H9 (cell line): ENCODE measurements around the gene IQGAP2. TPM values are rescaled to one million over a fixed set of nuclear protein-coding genes. Genes with fewer than 3 reads are reported as not detected.

Source experiments
- DNase-seq: peaks from one replicate; pipeline ENCODE4 v3.0.0-alpha.2; 2017
- H2AFZ ChIP-seq: one replicate; pipeline ENCODE4 v1.6.1; 2013; ENCODE audit warnings: mild to moderate bottlenecking, low read length, control low read depth, moderate library complexity
- H2AK5ac ChIP-seq: 2 replicates; pipeline ENCODE4 v1.6.1; 2013; ENCODE audit warnings: low read length, control low read depth, mixed read lengths; ENCODE audit not compliant: insufficient read length
- H2BK120ac ChIP-seq: one replicate; pipeline ENCODE4 v1.6.1; 2013; ENCODE audit warnings: low read depth, mild to moderate bottlenecking, low read length, control low read depth, inconsistent platforms; ENCODE audit not compliant: poor library complexity, severe bottlenecking
- H2BK12ac ChIP-seq: 2 replicates; pipeline ENCODE4 v1.6.1; 2013; ENCODE audit warnings: low read length, control low read depth, mixed read lengths, low read depth; ENCODE audit not compliant: insufficient read length
- H2BK15ac ChIP-seq: 2 replicates; pipeline ENCODE4 v1.6.1; 2013; ENCODE audit warnings: low read depth, low read length, control low read depth
- H2BK20ac ChIP-seq: one replicate; pipeline ENCODE4 v1.6.1; 2013; ENCODE audit warnings: low read depth, mild to moderate bottlenecking, low read length, control low read depth, inconsistent platforms; ENCODE audit not compliant: poor library complexity, severe bottlenecking
- H2BK5ac ChIP-seq: 2 replicates; pipeline ENCODE4 v1.6.1; 2013; ENCODE audit warnings: low read length, control low read depth, mixed read lengths; ENCODE audit not compliant: insufficient read length
- H3K14ac ChIP-seq: 2 replicates; pipeline ENCODE4 v1.6.1; 2013; ENCODE audit warnings: low read length, control low read depth; ENCODE audit not compliant: insufficient read depth
- H3K18ac ChIP-seq: 2 replicates; pipeline ENCODE4 v1.6.1; 2013; ENCODE audit warnings: low read depth, mild to moderate bottlenecking, mixed read lengths, low read length, control low read depth; ENCODE audit not compliant: insufficient read length
- H3K23ac ChIP-seq: 2 replicates; pipeline ENCODE4 v1.6.1; 2013; ENCODE audit warnings: low read length, control low read depth, mixed read lengths, low read depth; ENCODE audit not compliant: insufficient read length
- H3K23me2 ChIP-seq: 2 replicates; pipeline ENCODE4 v1.6.1; 2013; ENCODE audit warnings: low read depth, mild to moderate bottlenecking, mixed read lengths, low read length, control low read depth; ENCODE audit not compliant: insufficient read length, poor library complexity, severe bottlenecking
- H3K27ac ChIP-seq: 2 replicates; pipeline ENCODE4 v1.5.1; 2013; ENCODE audit warnings: low read length, control low read depth, mixed read lengths, low read depth; ENCODE audit not compliant: insufficient read length
- H3K27me3 ChIP-seq: 2 replicates; pipeline ENCODE4 v1.6.1; 2013; ENCODE audit warnings: low read length, control low read depth, inconsistent platforms; ENCODE audit not compliant: insufficient read depth
- H3K4ac ChIP-seq: 2 replicates; pipeline ENCODE4 v1.6.1; 2013; ENCODE audit warnings: low read depth, mild to moderate bottlenecking, control low read depth, inconsistent platforms, low read length, moderate library complexity
- H3K4me1 ChIP-seq: 2 replicates; pipeline ENCODE4 v1.6.1; 2013; ENCODE audit warnings: low read length, control low read depth, inconsistent platforms; ENCODE audit not compliant: insufficient read depth
- H3K4me2 ChIP-seq: 2 replicates; pipeline ENCODE4 v1.6.1; 2013; ENCODE audit warnings: low read length, control low read depth, mixed read lengths; ENCODE audit not compliant: insufficient read length, insufficient read depth
- H3K56ac ChIP-seq: 2 replicates; pipeline ENCODE4 v1.6.1; 2013; ENCODE audit warnings: low read depth, mild to moderate bottlenecking, mixed read lengths, low read length, control low read depth; ENCODE audit not compliant: insufficient read length
- H3K79me1 ChIP-seq: 2 replicates; pipeline ENCODE4 v1.6.1; 2013; ENCODE audit warnings: low read depth, mild to moderate bottlenecking, moderate library complexity, low read length, control low read depth, inconsistent platforms; ENCODE audit not compliant: insufficient read depth, poor library complexity, severe bottlenecking
- H3K79me2 ChIP-seq: 2 replicates; pipeline ENCODE4 v1.6.1; 2013; ENCODE audit warnings: low read length, control low read depth, inconsistent platforms; ENCODE audit not compliant: insufficient read depth
- H3K9ac ChIP-seq: 2 replicates; pipeline ENCODE4 v1.6.1; 2013; ENCODE audit warnings: low read length, control low read depth, mixed read lengths; ENCODE audit not compliant: insufficient read length; ENCODE audit errors: extremely low read depth
- H3K9me3 ChIP-seq: one replicate; pipeline ENCODE4 v1.6.1; 2013; ENCODE audit warnings: low read depth, low read length, inconsistent platforms; ENCODE audit not compliant: control insufficient read depth
- H3T11ph ChIP-seq: one replicate; pipeline ENCODE4 v1.6.1; 2013; ENCODE audit warnings: mild to moderate bottlenecking, low read length, control low read depth, inconsistent platforms
- H4K20me1 ChIP-seq: one replicate; pipeline ENCODE4 v1.6.1; 2013; ENCODE audit not compliant: control insufficient read depth, insufficient read length, insufficient read depth
- H4K5ac ChIP-seq: 2 replicates; pipeline ENCODE4 v1.6.1; 2013; ENCODE audit warnings: low read depth, mild to moderate bottlenecking, mixed read lengths, low read length, control low read depth; ENCODE audit not compliant: insufficient read length
- H4K8ac ChIP-seq: replicated peaks from 2 replicates; pipeline ENCODE4 v1.6.1; 2013; ENCODE audit warnings: low read length, control low read depth, mixed read lengths, low read depth; ENCODE audit not compliant: insufficient read length
- H4K91ac ChIP-seq: 2 replicates; pipeline ENCODE4 v1.6.1; 2013; ENCODE audit warnings: low read depth, mild to moderate bottlenecking, moderate library complexity, mixed read lengths, low read length, control low read depth; ENCODE audit not compliant: insufficient read length
- H3K27ac Mint-ChIP-seq, 3 experiments: 2 replicates in 2 of 3; 3 replicates in 1 of 3; pipeline ENCODE4 v1.8.0; 2020 to 2021; ENCODE audit warnings: mixed read lengths in 3 of 3, mild to moderate bottlenecking in 1 of 3, moderate library complexity in 1 of 3
- H3K27me3 Mint-ChIP-seq: 2 replicates; pipeline ENCODE4 v1.8.0; 2021; ENCODE audit warnings: low read depth, mild to moderate bottlenecking, moderate library complexity, mixed read lengths
- H3K36me3 Mint-ChIP-seq, 3 experiments: 2 replicates in 2 of 3; 3 replicates in 1 of 3; pipeline ENCODE4 v1.8.0; 2020 to 2021; ENCODE audit warnings: low read depth in 3 of 3, mixed read lengths in 3 of 3; ENCODE audit not compliant: insufficient read depth in 1 of 3
- H3K4me1 Mint-ChIP-seq, 2 experiments: 2 replicates each; pipeline ENCODE4 v1.8.0; 2020; ENCODE audit warnings: mixed read lengths in 2 of 2
- H3K4me3 Mint-ChIP-seq, 2 experiments: 2 replicates in 1 of 2; 3 replicates in 1 of 2; pipeline ENCODE4 v1.8.0; 2020 to 2021; ENCODE audit warnings: mild to moderate bottlenecking in 2 of 2, mixed read lengths in 2 of 2, moderate library complexity in 1 of 2
- H3K9me3 Mint-ChIP-seq, 2 experiments: 2 replicates in 1 of 2; 3 replicates in 1 of 2; pipeline ENCODE4 v1.8.0; 2020; ENCODE audit warnings: mild to moderate bottlenecking in 2 of 2, mixed read lengths in 2 of 2, moderate library complexity in 1 of 2
- WGBS: extraction: QIAGEN DNeasy Blood & Tissue Kit; methylation state at CpG from one replicate; pipeline ENCODE4 v1.1.7; 2013; ENCODE audit warnings: missing lambda C conversion rate, low lambda C conversion rate, mixed read lengths; ENCODE audit not compliant: insufficient read length; ENCODE audit errors: extremely low coverage; 5-methylcytosine and 5-hydroxymethylcytosine counted together
- total RNA-seq: library from RNA; stranded (reverse); gene quantifications from 2 replicates; pipeline ENCODE4 v1.2.1, GENCODE V29; 2021
- TF ChIP-seq, protein P1 (sequence below): fragments of 200-600 bp; sonication (generic); conservative IDR thresholded peaks from 3 replicates; pipeline ENCODE4 v1.8.0; 2021; ENCODE audit warnings: antibody characterized with exemption, mild to moderate bottlenecking

IQGAP2 gene
- total RNA-seq, 1 experiment from 2014 or later: 22.5 TPM

- Histone ChIP-seq H2BK5ac (no peak overlapping the region), H3K9ac (no peak overlapping the region), H3K14ac (no peak overlapping the region), H4K5ac (no peak overlapping the region), H4K20me1 (no peaks in the 10 kb centered on the region), H4K91ac (no peak overlapping the region), H2AFZ (no peak overlapping the region), H3K4me1 (0 out of 2 replicates have a peak, but pooled peaks cover 3% of the 10 kb centered on the region), H3T11ph (no peak overlapping the region), H3K79me2 (no peaks in the 10 kb centered on the region), H2BK15ac (no peak overlapping the region), H3K27ac (no peak overlapping the region), H3K79me1 (no peaks in the 10 kb centered on the region), H3K4ac (no peak overlapping the region), H3K27me3 (no peaks in the 10 kb centered on the region), H3K18ac (no peak overlapping the region), H4K8ac (no peak overlapping the region), H3K4me2 (no peak overlapping the region), H2BK12ac (no peak overlapping the region), H3K9me3 (no peaks in the 10 kb centered on the region), H2AK5ac (no peak overlapping the region), H2BK20ac (no peak overlapping the region), H3K56ac (no peak overlapping the region), H2BK120ac (no peak overlapping the region), H3K23me2 (no peaks in the 10 kb centered on the region), H3K23ac (no peak overlapping the region)
- Mint-ChIP-seq H3K27me3 (no peaks in the 10 kb centered on the region), H3K4me3 (no peak overlapping the region), H3K9me3 (no peaks in the 10 kb centered on the region), H3K36me3 (peaks cover 0 to 2% (median 0%) of the 10 kb centered on the region in 3 experiments; a peak in 1 of 7 replicates), H3K27ac (no peak overlapping the region), H3K4me1 (peaks cover 4 to 7% of the 10 kb centered on the region in 2 experiments)
- TF ChIP-seq, protein P1, sequence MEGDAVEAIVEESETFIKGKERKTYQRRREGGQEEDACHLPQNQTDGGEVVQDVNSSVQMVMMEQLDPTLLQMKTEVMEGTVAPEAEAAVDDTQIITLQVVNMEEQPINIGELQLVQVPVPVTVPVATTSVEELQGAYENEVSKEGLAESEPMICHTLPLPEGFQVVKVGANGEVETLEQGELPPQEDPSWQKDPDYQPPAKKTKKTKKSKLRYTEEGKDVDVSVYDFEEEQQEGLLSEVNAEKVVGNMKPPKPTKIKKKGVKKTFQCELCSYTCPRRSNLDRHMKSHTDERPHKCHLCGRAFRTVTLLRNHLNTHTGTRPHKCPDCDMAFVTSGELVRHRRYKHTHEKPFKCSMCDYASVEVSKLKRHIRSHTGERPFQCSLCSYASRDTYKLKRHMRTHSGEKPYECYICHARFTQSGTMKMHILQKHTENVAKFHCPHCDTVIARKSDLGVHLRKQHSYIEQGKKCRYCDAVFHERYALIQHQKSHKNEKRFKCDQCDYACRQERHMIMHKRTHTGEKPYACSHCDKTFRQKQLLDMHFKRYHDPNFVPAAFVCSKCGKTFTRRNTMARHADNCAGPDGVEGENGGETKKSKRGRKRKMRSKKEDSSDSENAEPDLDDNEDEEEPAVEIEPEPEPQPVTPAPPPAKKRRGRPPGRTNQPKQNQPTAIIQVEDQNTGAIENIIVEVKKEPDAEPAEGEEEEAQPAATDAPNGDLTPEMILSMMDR: no peak
- no peak for DNase-seq
- WGBS: no CpG with 5 or more reads among the region's 4 CpGs
Observed at GRCh38 chr5:76617675-76618074, 214.6 kb downstream of the IQGAP2 start.
